Measurements from ENCODE around the gene SPRR1A. TPM values are rescaled to one million over a fixed set of nuclear protein-coding genes. Genes with fewer than 3 reads are reported as not detected.

The SPRR1A gene, protein sequence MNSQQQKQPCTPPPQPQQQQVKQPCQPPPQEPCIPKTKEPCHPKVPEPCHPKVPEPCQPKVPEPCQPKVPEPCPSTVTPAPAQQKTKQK
- not detected for total RNA-seq

DNA sequence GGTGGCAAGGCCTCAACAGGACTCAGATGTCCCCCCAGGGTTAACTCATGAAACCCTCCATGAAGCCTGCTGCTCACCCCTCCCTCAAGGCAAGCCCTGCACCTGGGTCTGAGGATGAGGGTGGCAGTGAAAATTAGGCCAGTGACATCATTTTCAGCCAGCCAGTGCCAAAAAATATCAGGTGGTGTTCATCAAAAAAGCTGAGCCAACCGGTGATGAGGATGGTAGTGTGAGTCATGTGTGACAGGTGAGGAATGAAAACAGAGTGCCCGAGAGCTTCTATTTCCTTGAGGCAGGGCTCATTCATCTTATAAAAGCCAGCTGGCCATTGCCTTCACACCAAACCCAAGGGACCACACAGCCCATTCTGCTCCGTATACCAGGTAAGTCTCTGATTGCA lies at the start of gene SPRR1A:
Gene SPRR1A (plus strand): TSS at position 339 of the 400 bp plus-strand sequence. CDS start 1,150 bp downstream, outside the sequence.

GRCh38 chr1:152946651-152947256 lies 37.1 kb upstream of the SPRR1A start, which contains the start of gene SPRR5:
Gene SPRR5 (plus strand): TSS chr1:152947206. CDS start chr1:152948555, 1,349 bp downstream.

GRCh38 chr1:152970495-152970894 lies 13.4 kb upstream of the SPRR1A start, which contains the start of gene SPRR4:
Gene SPRR4 (plus strand): TSS chr1:152970648. CDS start chr1:152971891, 1,243 bp downstream.

DNA sequence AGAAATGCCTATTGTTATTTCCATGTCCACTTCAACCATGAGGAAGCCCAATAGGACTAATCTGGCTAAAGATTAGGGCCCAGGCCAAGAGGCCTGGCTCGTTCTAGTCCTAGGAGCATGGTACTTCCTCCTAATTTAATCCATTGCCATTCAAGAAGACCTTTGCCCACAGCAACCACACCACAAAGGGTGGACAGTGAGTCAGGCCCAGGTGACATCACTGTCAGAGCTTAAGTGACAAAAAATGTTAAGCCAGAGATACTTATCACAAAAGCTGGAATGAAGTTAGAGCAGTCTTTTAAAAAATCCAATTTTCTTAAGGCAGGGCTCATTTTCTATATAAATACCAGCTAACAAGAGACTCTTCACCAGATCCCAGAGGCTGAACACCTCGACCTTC lies 17.5 kb downstream of the SPRR1A start, which contains the start of gene SPRR3:
Gene SPRR3 (plus strand): TSS at position 368 of the 400 bp plus-strand sequence. CDS start 1,272 bp downstream, outside the sequence.

DNA sequence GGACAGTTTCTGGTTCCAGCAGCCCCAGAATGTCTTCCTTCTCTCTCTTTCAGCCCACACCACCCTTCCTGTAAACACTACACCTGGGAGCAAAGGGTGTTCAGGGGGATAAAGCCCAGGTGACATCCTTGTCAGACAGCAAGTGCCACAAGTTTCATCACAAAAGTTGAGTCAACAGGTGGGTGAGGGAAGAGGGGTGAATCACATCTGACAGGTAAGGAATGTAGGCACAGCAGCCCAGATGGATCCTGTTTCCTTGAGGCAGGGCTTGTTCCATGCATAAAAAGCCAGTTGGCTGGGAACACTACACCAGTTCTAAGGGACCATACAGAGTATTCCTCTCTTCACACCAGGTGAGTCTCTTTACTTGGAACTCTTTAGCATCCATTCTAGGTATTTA lies 47.0 kb downstream of the SPRR1A start, which contains the start of gene SPRR1B:
Gene SPRR1B (plus strand): TSS at position 309 of the 400 bp plus-strand sequence. CDS start 1,143 bp downstream, outside the sequence.

Small RNA genes within 50 kb of the gene (small RNA-seq; reads per million reads assigned to genes)
- not detected for gene AL356867.1 (ENCODE audit: low replicate concordance)
- gene RF00322 (ENCODE audit: low replicate concordance): not detected
- not detected for gene SPRR1A (ENCODE audit: low replicate concordance)

Other genes starting within 250 kb of the SPRR1A start
- gene KPRP, start 226.1 kb upstream of the SPRR1A start, total RNA-seq: not detected
- not detected for gene LCE1F, start 208.9 kb upstream of the SPRR1A start, total RNA-seq
- not detected for gene LCE1E, start 197.8 kb upstream of the SPRR1A start, total RNA-seq
- not detected for gene LCE1D, start 187.4 kb upstream of the SPRR1A start, total RNA-seq
- gene LCE1C, start 177.4 kb upstream of the SPRR1A start, total RNA-seq: not detected
- not detected for gene LCE1B, start 172.1 kb upstream of the SPRR1A start, total RNA-seq
- gene LCE1A, start 156.6 kb upstream of the SPRR1A start, total RNA-seq: not detected
- not detected for gene LCE6A, start 141.2 kb upstream of the SPRR1A start, total RNA-seq
- gene LCE7A, start 124.1 kb upstream of the SPRR1A start, total RNA-seq: not detected
- gene SMCP, start 105.8 kb upstream of the SPRR1A start, total RNA-seq: not detected
- 0.35 TPM for gene IVL, start 75.5 kb upstream of the SPRR1A start, total RNA-seq
- not detected for gene SPRR5, start 36.9 kb upstream of the SPRR1A start, total RNA-seq
- gene SPRR4, start 13.4 kb upstream of the SPRR1A start, total RNA-seq: not detected
- gene SPRR3, start 17.7 kb downstream of the SPRR1A start, total RNA-seq: 0.58 TPM
- not detected for gene SPRR1B, start 47.1 kb downstream of the SPRR1A start, total RNA-seq
- gene SPRR2D, start 57.0 kb downstream of the SPRR1A start, total RNA-seq: not detected
- not detected for gene SPRR2A, start 73.4 kb downstream of the SPRR1A start, total RNA-seq
- not detected for gene SPRR2B, start 87.5 kb downstream of the SPRR1A start, total RNA-seq
- gene SPRR2E, start 110.4 kb downstream of the SPRR1A start, total RNA-seq: not detected
- gene SPRR2F, start 129.4 kb downstream of the SPRR1A start, total RNA-seq: not detected
- gene SPRR2G, start 166.8 kb downstream of the SPRR1A start, total RNA-seq: not detected
- gene LELP1, start 219.3 kb downstream of the SPRR1A start, total RNA-seq: not detected
- not detected for gene PRR9, start 233.5 kb downstream of the SPRR1A start, total RNA-seq

Measured in metanephros (tissue), 2 donors.